Heart left ventricle (tissue), 16 donors: ENCODE data around the gene TYMP. TPM values are rescaled to one million over a fixed set of nuclear protein-coding genes. Genes with fewer than 3 reads are reported as not detected.

Experiments
- ATAC-seq, 4 donors: fragments of 200-7000 bp; cut with Tn5 transposase; one replicate each; pipeline ENCODE4 v1.9.1; 2020 to 2022; ENCODE audit warnings: moderate library complexity in 4 of 4, mild to moderate bottlenecking in 3 of 4, moderate number of reproducible peaks in 1 of 4
- DNase-seq, 5 donors: peaks; one replicate each; pipeline ENCODE4 v3.0.0-alpha.2; 2020
- H3K27ac ChIP-seq, 12 donors: fragments of 200-600 bp; sonication (generic) in 4 of 12; one replicate each; pipeline versions ENCODE4 v1.5.0 to v1.8.0; 2016 to 2022; ENCODE audit warnings: mild to moderate bottlenecking in 2 of 12
- H3K27me3 ChIP-seq, 9 donors: fragments of 200-600 bp; sonication (generic) in 2 of 9; one replicate each; pipeline versions ENCODE4 v1.5.1 to v1.8.0; 2016 to 2022; ENCODE audit warnings: mild to moderate bottlenecking in 3 of 9
- H3K36me3 ChIP-seq, 9 donors: fragments of 200-600 bp; sonication (generic) in 2 of 9; one replicate each; pipeline versions ENCODE4 v1.5.0 to v1.8.0; 2018 to 2022; ENCODE audit warnings: mild to moderate bottlenecking in 2 of 9
- H3K4me1 ChIP-seq, 12 donors: fragments of 200-600 bp; sonication (generic) in 4 of 12; one replicate each; pipeline versions ENCODE4 v1.5.0 to v1.8.0; 2016 to 2022; ENCODE audit warnings: mild to moderate bottlenecking in 3 of 12
- H3K4me3 ChIP-seq, 12 donors: fragments of 200-600 bp; sonication (generic) in 4 of 12; one replicate each; pipeline versions ENCODE4 v1.5.0 to v1.8.0; 2017 to 2022; ENCODE audit warnings: mild to moderate bottlenecking in 9 of 12, moderate library complexity in 4 of 12
- H3K9me3 ChIP-seq, 12 donors: fragments of 200-600 bp; sonication (generic) in 4 of 12; one replicate each; pipeline versions ENCODE4 v1.5.0 to v1.8.0; 2016 to 2022; ENCODE audit warnings: mild to moderate bottlenecking in 1 of 12
- POLR2A ChIP-seq, 2 donors: fragments of 450-650 bp; IDR thresholded peaks; one replicate each; pipeline ENCODE4 v1.6.1; 2017; ENCODE audit warnings: antibody characterized with exemption in 2 of 2, mild to moderate bottlenecking in 2 of 2, moderate library complexity in 2 of 2
- WGBS, 4 donors: extraction: QIAGEN DNeasy Blood & Tissue Kit in 2 of 4; methylation state at CpG; one replicate each; pipeline versions ENCODE4 v1.1.5 to v1.1.7; 2013 to 2018; 5-methylcytosine and 5-hydroxymethylcytosine counted together
- intact Hi-C, 10 donors: fragments of 100-400 bp; cut with DNase I; formaldehyde crosslinking; loops; one replicate each; pipeline versions ENCODE4 v1.11.1 to v1.14.2; 2022
- polyA plus RNA-seq, 2 donors: library from polyadenylated mRNA; stranded (reverse); fragments of 200-250 nt; gene quantifications; one replicate each; pipeline ENCODE4 v1.2.3, GENCODE V29; 2013
- total RNA-seq, 9 donors: library from RNA; depleted of rRNA in 2 of 9; stranded (reverse); fragments of >200 nt in 2 of 9; fragmentation: NEBNext Ultra II Directional in 3 of 9; extraction: Animal tissue kit (Norgen Biotek cat#: 25700) in 3 of 9; gene quantifications; one replicate each; pipeline versions ENCODE4 v1.1.0 to v1.2.4, GENCODE V29; 2016 to 2023
- TF ChIP-seq, protein P1 (sequence below), 12 donors: fragments of 200-600 bp; sonication (generic) in 4 of 12; IDR thresholded peaks; one replicate each; pipeline versions ENCODE4 v1.5.0 to v1.8.0; 2018 to 2022; ENCODE audit warnings: antibody characterized with exemption in 12 of 12, mild to moderate bottlenecking in 5 of 12
- donor health status: ischemic (EF 13 %, LVEDD 7.1; RV severe dilation, severe dysfunction).
- donor health status: healthy with polysubstance abuse.
- donor health status: DM: no; HTN: yes; CAD: no.
- donor health status: DM: no; HTN: no; CAD: no.
- donor health status: ischemic (EF 25% LVEDD 6.9; RV normal size, moderate dysfunction).
- donor health status: ischemic (EF 25% LVEDD 5.7; RV mildly dilated, moderate dysfunction).
- donor health status: healthy.
- donor health status: DM: yes; HTN: yes; CAD: no.
- donor health status: ischemic (EF 35%, LVEDD 5.7; RV mildly dilated, moderate dysfunction).
- donor health status: nonischemic (EF 11% LVEDD 7.7; RV severe dilation, severe dysfunction).
- donor health status: DM: yes; HTN: yes; CAD: no.
- donor health status: PGD.
- donor health status: ischemic (EF 29% LVEDD 5.4; RV normal size, mild dysfunction).
- donor health status: nonischemic (EF 23%, LVEDD 6.1; RV moderate dilation, normal function).

The TYMP gene
- total and polyA plus RNA-seq, 11 donors, result 8.3 to 198 (median 21.7) TPM

DNA sequence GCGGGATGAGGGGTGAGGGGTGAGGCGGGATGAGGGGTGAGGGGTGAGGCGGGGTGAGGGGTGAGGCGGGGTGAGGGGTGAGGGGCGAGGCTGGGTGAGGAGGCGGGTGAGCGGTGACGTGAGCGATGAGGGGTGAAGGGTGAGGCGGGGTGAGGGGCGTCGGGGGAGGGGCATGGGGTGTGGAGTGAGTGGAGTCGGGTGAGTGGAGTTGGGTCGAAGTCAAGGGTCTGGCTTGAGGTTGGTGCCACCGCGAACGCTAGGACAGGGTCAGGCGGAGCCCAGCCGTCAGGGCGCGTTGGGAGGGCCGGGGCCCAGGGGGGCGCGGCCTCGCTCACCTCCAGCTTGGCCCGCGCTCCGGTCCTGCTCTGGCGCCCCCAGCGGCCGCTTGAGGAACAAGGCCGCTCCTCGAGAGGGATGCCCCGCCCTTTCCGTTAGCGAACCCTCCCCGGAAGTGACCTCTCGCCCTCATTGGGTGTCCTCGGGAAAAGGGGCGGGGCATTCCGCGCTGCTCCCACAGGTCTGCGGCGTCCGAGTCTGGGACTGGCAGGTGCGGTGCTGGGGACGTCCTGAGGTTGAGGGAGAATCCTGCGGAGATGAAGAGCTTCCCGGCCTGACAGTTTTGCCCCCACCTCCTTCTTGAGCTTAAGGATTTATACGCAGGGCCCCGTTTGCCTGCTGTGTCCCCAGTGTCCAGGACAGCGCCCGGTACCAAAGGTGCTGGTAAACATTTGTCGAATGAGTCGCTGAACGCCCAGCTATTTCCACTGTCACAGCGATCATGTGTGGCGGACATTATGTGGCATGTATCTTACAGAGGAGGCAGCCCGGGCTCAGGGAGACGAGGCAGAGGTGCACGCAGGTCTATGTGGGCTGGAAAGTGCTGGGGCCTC, 33.0 kb upstream of the TYMP start, which contains the start of gene SYCE3:
Gene SYCE3, minus strand, starts transcription at position 397 of the 890 bp plus-strand sequence. CDS start 6,514 bp downstream, outside the sequence.
- Histone ChIP-seq H3K4me3 (peak within 1 kb of the TSS; percentile 30 to 97 (median 64)), H3K27me3 (no peaks in the 10 kb centered on the region), H3K27ac (peak within 1 kb of the TSS; percentile 65 to 96 (median 86)), H3K9me3 (no peaks in the 10 kb centered on the region), H3K36me3 (peaks cover 0 to 7% (median 3%) of the 10 kb centered on the region in 9 donors), H3K4me1 (peaks cover 0 to 17% (median 7%) of the 10 kb centered on the region in 12 donors)
- WGBS, 4 donors, result 6 to 13% (median 9%) methylated on average over 38 to 60 of the region's 61 CpGs
- intact Hi-C loops, result loop anchor here in 3 of 10 donors (1.0 to 5.0 kb wide), 5 partner anchors 20 to 55 kb away; partner anchors contain the start of genes SCO2 (in 2 of the 3), CHKB (in 1 of the 3), LMF2 (in 1 of the 3) and NCAPH2 (in 1 of the 3)
- DNase-seq, result peak; percentile 97 to 99 (median 98)
- peak; percentile 94 to 97 (median 96) for ATAC-seq
- TF ChIP-seq POLR2A (IDR thresholded peaks at IDR 0.05), result peak; percentile 51 to 86
- TF ChIP-seq, protein P1, sequence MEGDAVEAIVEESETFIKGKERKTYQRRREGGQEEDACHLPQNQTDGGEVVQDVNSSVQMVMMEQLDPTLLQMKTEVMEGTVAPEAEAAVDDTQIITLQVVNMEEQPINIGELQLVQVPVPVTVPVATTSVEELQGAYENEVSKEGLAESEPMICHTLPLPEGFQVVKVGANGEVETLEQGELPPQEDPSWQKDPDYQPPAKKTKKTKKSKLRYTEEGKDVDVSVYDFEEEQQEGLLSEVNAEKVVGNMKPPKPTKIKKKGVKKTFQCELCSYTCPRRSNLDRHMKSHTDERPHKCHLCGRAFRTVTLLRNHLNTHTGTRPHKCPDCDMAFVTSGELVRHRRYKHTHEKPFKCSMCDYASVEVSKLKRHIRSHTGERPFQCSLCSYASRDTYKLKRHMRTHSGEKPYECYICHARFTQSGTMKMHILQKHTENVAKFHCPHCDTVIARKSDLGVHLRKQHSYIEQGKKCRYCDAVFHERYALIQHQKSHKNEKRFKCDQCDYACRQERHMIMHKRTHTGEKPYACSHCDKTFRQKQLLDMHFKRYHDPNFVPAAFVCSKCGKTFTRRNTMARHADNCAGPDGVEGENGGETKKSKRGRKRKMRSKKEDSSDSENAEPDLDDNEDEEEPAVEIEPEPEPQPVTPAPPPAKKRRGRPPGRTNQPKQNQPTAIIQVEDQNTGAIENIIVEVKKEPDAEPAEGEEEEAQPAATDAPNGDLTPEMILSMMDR (IDR thresholded peaks at IDR 0.05), result peak; percentile 92 to 100 (median 98)

DNA sequence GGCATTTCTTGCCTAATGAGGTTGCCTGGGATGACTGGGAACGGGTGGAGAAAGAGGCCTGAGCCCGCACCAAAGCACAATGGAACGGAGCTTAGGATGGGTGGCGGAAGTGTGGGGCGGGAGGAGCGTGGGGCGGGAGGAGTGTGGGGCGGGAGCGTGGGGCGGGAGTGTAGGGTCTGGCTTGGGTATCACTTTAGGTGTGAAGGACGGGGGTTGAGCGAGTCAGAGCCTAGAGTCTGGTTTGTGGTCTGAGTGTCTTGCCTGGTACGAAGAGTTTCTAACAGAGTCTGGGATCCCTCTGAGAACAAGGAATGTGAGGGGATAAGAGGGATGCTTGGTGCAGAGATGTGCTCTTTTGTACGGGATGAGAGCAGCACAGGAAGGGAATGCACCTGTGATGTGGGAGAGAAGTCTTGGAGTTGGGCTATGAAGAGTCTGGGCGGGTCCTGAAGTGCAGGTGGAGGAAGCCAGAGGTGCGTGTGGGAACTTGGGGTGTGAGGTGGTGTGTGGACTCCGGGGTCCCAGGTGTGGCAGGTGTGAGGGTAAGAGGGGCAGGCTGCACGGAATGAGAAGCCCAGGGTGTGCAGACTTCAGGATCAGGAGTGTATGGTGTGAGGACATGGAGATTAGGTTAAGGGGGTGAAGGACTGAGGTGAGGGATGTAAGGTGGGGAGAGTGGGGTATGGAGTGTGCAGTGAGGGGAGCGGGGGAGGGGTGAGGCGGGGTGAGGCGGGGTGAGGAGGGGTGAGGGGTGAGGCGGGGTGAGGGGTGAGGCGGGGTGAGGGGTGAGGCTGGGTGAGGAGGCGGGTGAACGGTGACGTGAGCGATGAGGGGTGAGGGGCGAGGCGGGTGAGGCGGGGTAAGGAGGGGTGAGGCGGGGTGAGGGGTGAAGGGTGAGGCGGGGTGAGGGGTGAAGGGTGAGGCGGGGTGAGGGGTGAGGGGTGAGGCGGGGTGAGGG, 31.9 kb upstream of the TYMP start:
- no peak for TF ChIP-seq POLR2A (IDR thresholded peaks at IDR 0.05)
- TF ChIP-seq, protein P1 (IDR thresholded peaks at IDR 0.05), result no peak
- Histone ChIP-seq H3K27me3 (no peaks in the 10 kb centered on the region), H3K36me3 (no peaks in the 10 kb centered on the region), H3K4me1 (peaks cover 0 to 17% (median 7%) of the 10 kb centered on the region in 12 donors), H3K27ac (no peak overlapping the region), H3K9me3 (no peaks in the 10 kb centered on the region), H3K4me3 (no peak overlapping the region)
- WGBS, 4 donors, result 76 to 81% (median 79%) methylated on average over 18 to 30 of the region's 34 CpGs
- intact Hi-C loops, result loop anchor here in 3 of 10 donors (1.0 to 5.0 kb wide), 3 partner anchors 34 to 54 kb away; partner anchors contain the start of genes SCO2 (in 2 of the 3), LMF2 (in 1 of the 3) and NCAPH2 (in 1 of the 3)
- DNase-seq, result no peak
- ATAC-seq, result no peak

DNA sequence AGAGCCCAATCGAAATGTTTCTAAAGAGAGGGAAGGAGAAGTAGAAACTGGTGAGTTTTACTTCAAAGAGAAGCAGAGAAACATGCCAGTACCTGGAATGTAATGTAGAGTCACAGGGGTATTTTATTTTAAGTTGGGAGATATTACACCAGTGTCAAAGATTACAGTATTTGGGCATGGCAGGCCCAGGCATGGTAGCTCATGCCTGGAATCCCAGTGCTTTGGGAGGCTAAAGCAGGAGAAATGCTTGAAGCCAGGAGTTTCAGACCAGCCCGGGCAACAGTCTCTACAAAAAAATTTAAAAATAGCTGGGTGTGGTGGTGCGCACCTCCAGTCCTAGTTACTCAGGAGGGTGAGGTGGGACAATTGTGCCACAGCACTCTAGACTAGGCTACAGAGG, 30.2 kb upstream of the TYMP start:
- intact Hi-C loops, result loop anchor here in 2 of 10 donors (5.0 kb wide), 2 partner anchors 33 to 53 kb away; partner anchors contain the start of genes LMF2 (in 1 of the 2), NCAPH2 (in 1 of the 2) and SCO2 (in 1 of the 2)
- no peak for TF ChIP-seq POLR2A (IDR thresholded peaks at IDR 0.05)
- TF ChIP-seq, protein P1 (IDR thresholded peaks at IDR 0.05), result no peak
- DNase-seq (no peak), ATAC-seq (no peak)
- no peaks in the 10 kb centered on the region for H3K36me3 ChIP-seq
- peaks cover 0 to 17% (median 7%) of the 10 kb centered on the region in 12 donors for H3K4me1 ChIP-seq
- no peak overlapping the region for H3K4me3 ChIP-seq
- 86 to 93% (median 90%) methylated on average over 3 of the region's 3 CpGs for WGBS, 4 donors
- H3K27me3 ChIP-seq, result no peaks in the 10 kb centered on the region
- no peak overlapping the region for H3K27ac ChIP-seq
- no peaks in the 10 kb centered on the region for H3K9me3 ChIP-seq
